Measurements from ENCODE around the gene KCNG2.

Gene KCNG2

GRCh38 chr18:79769698-79770500 lies 27.8 kb upstream of the KCNG2 start:
- H3K4me1 ChIP-seq (ENCODE audit: control insufficient read depth, insufficient read depth, low read length): no peaks in the 10 kb centered on the region
- H3K9ac ChIP-seq (ENCODE audit: low read depth, low read length): no peak overlapping the region
- no peak overlapping the region for H3K4me3 ChIP-seq (ENCODE audit: low read depth, low read length)
- no peaks in the 10 kb centered on the region for H3K27me3 ChIP-seq (ENCODE audit: control insufficient read depth, insufficient read depth, low read length)
- H3K9me3 ChIP-seq (ENCODE audit: control insufficient read depth, insufficient read depth, low read length): peaks cover 3% of the 10 kb centered on the region; the same call in 1 of the 2 replicates
- no peaks in the 10 kb centered on the region for H3K36me3 ChIP-seq (ENCODE audit: control insufficient read depth, insufficient read depth, low read length)
- H3K27ac ChIP-seq (ENCODE audit: low read depth, low read length): no peak overlapping the region

DNA sequence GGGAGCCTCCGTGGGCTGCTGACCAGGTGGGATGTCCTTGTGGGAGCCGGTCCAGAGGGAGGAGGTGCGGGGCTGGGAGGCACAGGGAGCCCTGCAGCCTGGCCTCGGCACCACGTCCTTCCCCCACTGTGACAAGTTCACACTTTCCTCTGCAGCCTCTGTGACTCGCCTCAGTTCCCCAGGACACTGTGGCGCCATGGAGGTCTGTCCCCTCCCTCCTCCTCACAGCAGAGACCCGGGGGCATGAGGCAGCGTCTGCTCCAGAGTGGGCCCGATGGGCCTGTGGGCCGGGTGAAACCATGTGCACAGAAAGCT lies 27.3 kb upstream of the KCNG2 start:
- no peaks in the 10 kb centered on the region for H3K4me1 ChIP-seq (ENCODE audit: control insufficient read depth, insufficient read depth, low read length)
- H3K27me3 ChIP-seq (ENCODE audit: control insufficient read depth, insufficient read depth, low read length): no peaks in the 10 kb centered on the region
- no peak overlapping the region for H3K27ac ChIP-seq (ENCODE audit: low read depth, low read length)
- no peak overlapping the region for H3K9ac ChIP-seq (ENCODE audit: low read depth, low read length)
- H3K9me3 ChIP-seq (ENCODE audit: control insufficient read depth, insufficient read depth, low read length): peaks cover 3% of the 10 kb centered on the region; the same call in 1 of the 2 replicates
- H3K4me3 ChIP-seq (ENCODE audit: low read depth, low read length): no peak overlapping the region
- no peaks in the 10 kb centered on the region for H3K36me3 ChIP-seq (ENCODE audit: control insufficient read depth, insufficient read depth, low read length)

DNA sequence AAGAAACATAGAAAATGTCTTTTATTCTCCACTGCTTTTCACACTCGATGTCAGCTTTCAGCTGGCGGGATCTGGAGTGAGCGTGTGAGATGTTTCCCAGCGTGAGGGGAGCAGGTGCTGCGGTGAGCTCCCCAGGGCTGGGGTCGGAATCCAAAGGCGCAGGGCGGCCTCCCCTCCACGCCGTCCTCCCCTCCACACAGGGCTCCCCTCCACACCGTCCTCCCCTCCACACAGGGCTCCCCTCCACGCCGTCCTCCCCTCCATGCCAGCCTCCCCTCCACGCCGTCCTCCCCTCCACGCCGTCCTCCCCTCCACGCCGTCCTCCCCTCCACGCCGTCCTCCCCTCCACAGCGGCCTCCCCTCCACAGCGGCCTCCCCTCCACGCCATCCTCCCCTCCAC lies 26.9 kb upstream of the KCNG2 start:
- Histone ChIP-seq H3K4me3 (ENCODE audit: low read depth, low read length) (no peak overlapping the region), H3K36me3 (ENCODE audit: control insufficient read depth, insufficient read depth, low read length) (no peaks in the 10 kb centered on the region), H3K4me1 (ENCODE audit: control insufficient read depth, insufficient read depth, low read length) (no peaks in the 10 kb centered on the region), H3K27me3 (ENCODE audit: control insufficient read depth, insufficient read depth, low read length) (no peaks in the 10 kb centered on the region), H3K9ac (ENCODE audit: low read depth, low read length) (no peak overlapping the region), H3K9me3 (ENCODE audit: control insufficient read depth, insufficient read depth, low read length) (peaks cover 3% of the 10 kb centered on the region; the same call in 1 of the 2 replicates), H3K27ac (ENCODE audit: low read depth, low read length) (no peak overlapping the region)

DNA sequence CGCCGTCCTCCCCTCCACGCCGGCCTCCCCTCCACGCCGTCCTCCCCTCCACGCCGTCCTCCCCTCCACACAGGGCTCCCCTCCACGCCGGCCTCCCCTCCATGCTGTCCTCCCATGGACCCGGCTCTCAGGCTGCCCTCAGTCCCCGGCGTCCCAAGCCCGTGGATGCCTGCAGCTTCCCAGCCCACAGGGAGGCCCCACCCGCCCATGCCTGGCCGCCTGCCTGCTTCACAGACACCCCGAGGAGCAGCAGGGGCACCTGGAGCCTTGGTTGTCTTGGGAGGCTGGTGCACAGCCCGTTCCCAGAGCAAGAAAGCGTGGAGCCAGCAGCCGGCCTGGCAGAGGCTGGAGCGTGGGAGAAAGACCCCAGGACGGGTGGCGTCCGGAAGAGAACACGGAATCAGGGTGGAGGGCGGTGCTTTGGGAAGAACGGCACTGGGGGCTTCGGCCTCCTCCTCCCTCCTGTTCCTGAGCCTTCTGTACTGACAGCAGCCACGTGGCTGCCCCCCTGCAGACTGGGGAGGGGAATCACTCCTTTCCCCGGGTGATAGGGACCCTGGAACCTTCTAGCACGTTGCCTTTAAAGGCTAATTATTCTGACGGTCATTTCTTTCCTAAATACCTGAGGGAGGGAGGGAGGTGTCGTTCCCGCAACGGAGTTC lies 26.2 kb upstream of the KCNG2 start:
- H3K9ac ChIP-seq (ENCODE audit: low read depth, low read length): no peak overlapping the region
- peaks cover 3% of the 10 kb centered on the region; the same call in 1 of the 2 replicates for H3K9me3 ChIP-seq (ENCODE audit: control insufficient read depth, insufficient read depth, low read length)
- no peaks in the 10 kb centered on the region for H3K27me3 ChIP-seq (ENCODE audit: control insufficient read depth, insufficient read depth, low read length)
- H3K27ac ChIP-seq (ENCODE audit: low read depth, low read length): no peak overlapping the region
- H3K36me3 ChIP-seq (ENCODE audit: control insufficient read depth, insufficient read depth, low read length): no peaks in the 10 kb centered on the region
- no peaks in the 10 kb centered on the region for H3K4me1 ChIP-seq (ENCODE audit: control insufficient read depth, insufficient read depth, low read length)
- H3K4me3 ChIP-seq (ENCODE audit: low read depth, low read length): no peak overlapping the region

GRCh38 chr18:79772108-79772864 lies 25.5 kb upstream of the KCNG2 start:
- Histone ChIP-seq H3K27ac (ENCODE audit: low read depth, low read length) (no peak overlapping the region), H3K4me1 (ENCODE audit: control insufficient read depth, insufficient read depth, low read length) (no peaks in the 10 kb centered on the region), H3K9me3 (ENCODE audit: control insufficient read depth, insufficient read depth, low read length) (peaks cover 3% of the 10 kb centered on the region; the same call in 1 of the 2 replicates), H3K9ac (ENCODE audit: low read depth, low read length) (no peak overlapping the region), H3K27me3 (ENCODE audit: control insufficient read depth, insufficient read depth, low read length) (no peaks in the 10 kb centered on the region), H3K36me3 (ENCODE audit: control insufficient read depth, insufficient read depth, low read length) (no peaks in the 10 kb centered on the region), H3K4me3 (ENCODE audit: low read depth, low read length) (no peak overlapping the region)

DNA sequence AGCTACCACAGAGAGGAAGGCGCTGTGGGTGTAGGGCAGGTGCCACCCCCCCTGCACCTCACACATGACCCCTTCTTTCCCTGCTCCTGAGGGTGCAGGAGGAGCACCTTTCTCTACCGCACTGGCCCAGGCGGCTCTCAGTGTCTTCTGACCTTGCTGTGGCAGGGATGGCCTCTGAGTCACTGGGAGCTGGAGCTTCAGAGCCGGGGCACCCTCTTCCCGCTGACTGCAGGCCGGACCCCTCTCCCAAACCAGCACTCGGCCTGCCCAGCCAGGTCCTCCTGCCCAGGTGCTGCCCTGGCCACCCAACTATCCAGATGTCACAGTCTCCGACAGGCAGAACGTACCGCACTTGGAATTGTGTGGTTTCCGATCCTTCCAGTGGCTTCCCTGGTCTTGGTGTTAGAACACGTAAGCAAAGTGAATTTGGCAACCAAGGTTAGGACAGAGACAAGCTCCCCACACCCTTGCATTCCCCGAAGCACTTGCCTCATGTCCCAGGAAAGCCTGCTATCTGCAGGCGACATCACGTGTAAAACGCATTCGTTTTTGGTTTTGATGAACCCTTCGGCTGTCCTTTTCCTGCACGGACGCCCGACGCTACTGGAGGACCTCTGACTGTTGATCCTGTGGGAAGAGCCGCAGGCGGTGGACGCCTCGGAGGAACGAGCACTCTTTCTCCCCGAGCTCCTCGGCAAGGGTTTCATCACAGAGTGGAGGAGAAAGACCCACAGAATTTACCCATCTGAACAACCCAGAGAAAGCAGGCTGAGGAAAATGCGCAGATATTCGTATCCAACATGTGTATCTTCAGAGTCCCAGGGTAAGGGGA lies 24.7 kb upstream of the KCNG2 start:
- H3K9me3 ChIP-seq (ENCODE audit: control insufficient read depth, insufficient read depth, low read length): no peaks in the 10 kb centered on the region
- no peak overlapping the region for H3K4me3 ChIP-seq (ENCODE audit: low read depth, low read length)
- H3K9ac ChIP-seq (ENCODE audit: low read depth, low read length): no peak overlapping the region
- no peak overlapping the region for H3K27ac ChIP-seq (ENCODE audit: low read depth, low read length)
- H3K27me3 ChIP-seq (ENCODE audit: control insufficient read depth, insufficient read depth, low read length): no peaks in the 10 kb centered on the region
- H3K36me3 ChIP-seq (ENCODE audit: control insufficient read depth, insufficient read depth, low read length): no peaks in the 10 kb centered on the region
- no peaks in the 10 kb centered on the region for H3K4me1 ChIP-seq (ENCODE audit: control insufficient read depth, insufficient read depth, low read length)

DNA sequence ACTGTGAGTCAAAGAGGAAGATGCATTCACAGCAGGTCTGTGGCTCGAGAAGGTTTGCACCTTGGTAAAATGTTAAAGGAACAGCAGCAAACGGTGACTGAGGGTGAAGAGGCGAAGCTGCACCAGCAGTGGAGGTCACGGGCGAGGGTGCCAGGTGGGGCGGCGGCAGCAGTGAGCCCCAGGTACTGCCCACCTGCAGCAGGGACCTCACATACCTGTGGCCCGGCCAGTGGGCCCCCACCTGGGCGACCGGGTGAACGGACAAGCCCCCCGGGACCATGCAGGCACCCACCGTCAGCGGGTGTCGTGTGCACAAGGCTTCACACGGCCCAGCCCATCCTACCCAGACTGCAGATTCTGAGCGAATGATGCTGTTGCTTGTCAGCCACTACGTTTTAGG lies 23.6 kb upstream of the KCNG2 start:
- Histone ChIP-seq H3K4me1 (ENCODE audit: control insufficient read depth, insufficient read depth, low read length) (no peaks in the 10 kb centered on the region), H3K9ac (ENCODE audit: low read depth, low read length) (no peak overlapping the region), H3K36me3 (ENCODE audit: control insufficient read depth, insufficient read depth, low read length) (no peaks in the 10 kb centered on the region), H3K27ac (ENCODE audit: low read depth, low read length) (no peak overlapping the region), H3K9me3 (ENCODE audit: control insufficient read depth, insufficient read depth, low read length) (no peaks in the 10 kb centered on the region), H3K27me3 (ENCODE audit: control insufficient read depth, insufficient read depth, low read length) (no peaks in the 10 kb centered on the region), H3K4me3 (ENCODE audit: low read depth, low read length) (no peak overlapping the region)

DNA sequence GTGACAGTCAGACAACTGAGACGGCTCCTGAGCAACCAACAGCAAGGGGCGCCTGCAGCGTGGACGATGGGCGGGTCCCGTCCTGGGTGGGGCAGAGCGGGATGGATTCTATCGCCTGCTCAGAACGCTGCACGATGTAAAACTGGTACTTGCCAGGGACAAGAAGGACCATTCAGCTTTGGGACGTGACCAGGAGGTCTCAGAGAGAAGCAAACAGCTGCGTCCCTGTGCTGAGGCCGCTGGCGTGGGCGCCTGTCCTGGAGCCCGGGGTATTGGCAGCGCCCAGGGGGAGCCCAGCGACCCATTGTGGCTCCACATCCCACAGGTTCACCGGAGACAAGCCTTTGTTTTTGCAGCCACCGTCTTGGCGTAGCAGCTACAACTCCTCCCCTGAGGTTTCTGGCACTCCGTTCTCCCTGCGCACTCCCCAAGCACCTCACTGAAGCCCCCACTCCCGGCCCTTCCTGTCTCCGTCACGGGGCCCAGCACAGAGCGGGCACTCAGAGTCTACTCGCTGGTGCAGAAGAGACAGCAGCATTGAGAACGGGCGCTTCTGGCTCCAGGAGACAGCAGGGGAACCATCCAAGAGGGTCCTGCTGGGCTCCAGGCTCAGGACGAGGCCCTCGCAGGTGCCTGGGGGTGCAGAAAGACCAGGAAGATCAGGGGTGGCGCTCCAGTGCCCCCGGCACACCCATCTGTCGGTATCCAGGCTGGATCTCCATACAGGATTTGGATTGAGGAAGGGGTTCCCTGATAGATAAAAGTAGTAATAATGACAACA lies 22.1 kb upstream of the KCNG2 start:
- no peak overlapping the region for H3K9ac ChIP-seq (ENCODE audit: low read depth, low read length)
- no peak overlapping the region for H3K27ac ChIP-seq (ENCODE audit: low read depth, low read length)
- H3K27me3 ChIP-seq (ENCODE audit: control insufficient read depth, insufficient read depth, low read length): no peaks in the 10 kb centered on the region
- no peaks in the 10 kb centered on the region for H3K9me3 ChIP-seq (ENCODE audit: control insufficient read depth, insufficient read depth, low read length)
- H3K4me3 ChIP-seq (ENCODE audit: low read depth, low read length): no peak overlapping the region
- no peaks in the 10 kb centered on the region for H3K4me1 ChIP-seq (ENCODE audit: control insufficient read depth, insufficient read depth, low read length)
- no peaks in the 10 kb centered on the region for H3K36me3 ChIP-seq (ENCODE audit: control insufficient read depth, insufficient read depth, low read length)

- H3K36me3 ChIP-seq (ENCODE audit: control insufficient read depth, insufficient read depth, low read length): no peaks in the 10 kb centered on the region
- no peak overlapping the region for H3K9ac ChIP-seq (ENCODE audit: low read depth, low read length)
- no peaks in the 10 kb centered on the region for H3K4me1 ChIP-seq (ENCODE audit: control insufficient read depth, insufficient read depth, low read length)
- no peak overlapping the region for H3K4me3 ChIP-seq (ENCODE audit: low read depth, low read length)
- H3K9me3 ChIP-seq (ENCODE audit: control insufficient read depth, insufficient read depth, low read length): no peaks in the 10 kb centered on the region
- no peak overlapping the region for H3K27ac ChIP-seq (ENCODE audit: low read depth, low read length)
- no peaks in the 10 kb centered on the region for H3K27me3 ChIP-seq (ENCODE audit: control insufficient read depth, insufficient read depth, low read length)
Observed at GRCh38 chr18:79776674-79777073, 21.1 kb upstream of the KCNG2 start.

- no peaks in the 10 kb centered on the region for H3K36me3 ChIP-seq (ENCODE audit: control insufficient read depth, insufficient read depth, low read length)
- no peaks in the 10 kb centered on the region for H3K27me3 ChIP-seq (ENCODE audit: control insufficient read depth, insufficient read depth, low read length)
- no peaks in the 10 kb centered on the region for H3K9me3 ChIP-seq (ENCODE audit: control insufficient read depth, insufficient read depth, low read length)
- H3K9ac ChIP-seq (ENCODE audit: low read depth, low read length): no peak overlapping the region
- H3K4me3 ChIP-seq (ENCODE audit: low read depth, low read length): no peak overlapping the region
- H3K27ac ChIP-seq (ENCODE audit: low read depth, low read length): no peak overlapping the region
- H3K4me1 ChIP-seq (ENCODE audit: control insufficient read depth, insufficient read depth, low read length): no peaks in the 10 kb centered on the region
Observed at GRCh38 chr18:79778291-79778791, 19.4 kb upstream of the KCNG2 start.

Data from HUES48 (cell line).